SK-N-SH (cell line): ENCODE results near the gene PRX. TPM values are rescaled to one million over a fixed set of nuclear protein-coding genes. Genes with fewer than 3 reads are reported as not detected.

ENCODE experiments used
- CTCF ChIA-PET: fragments of 300-600, 350-600 bp; formaldehyde crosslinking; extraction: SDS; loops from one replicate; lab custom pipeline; 2021; lab: Yijun Ruan, JAX
- POLR2A ChIA-PET: fragments of 350-600 bp; sonication (Branson Sonifier 250); formaldehyde crosslinking; extraction: SDS; loops from one replicate; lab custom pipeline; 2020; ENCODE audit warnings: antibody characterized with exemption, inconsistent platforms; lab: Yijun Ruan, JAX
- DNase-seq: peaks from one replicate; pipeline ENCODE4 v3.0.0; 2012
- H2AFZ ChIP-seq: fragments of 200-600 bp; sonication (generic); 2 replicates; pipeline ENCODE4 v1.8.1; 2016; ENCODE audit warnings: antibody characterized with exemption, mild to moderate bottlenecking, low read depth
- H3F3A ChIP-seq: fragments of 200-600 bp; sonication (generic); replicated peaks from 2 replicates; pipeline ENCODE3; 2016; ENCODE audit warnings: antibody characterized with exemption, mild to moderate bottlenecking; ENCODE audit not compliant: insufficient read depth
- H3K27ac ChIP-seq, 2 experiments: fragments of 200-500 bp in 1 of 2; fragments of 200-600 bp in 1 of 2; sonication (Bioruptor generic) in 1 of 2; sonication (generic), shearing (Covaris generic) in 1 of 2; 2 replicates each; pipeline versions ENCODE4 v1.5.1 to v1.6.1; 2014 to 2016; ENCODE audit warnings: low read depth in 2 of 2, inconsistent platforms in 1 of 2, low read length in 1 of 2, mild to moderate bottlenecking in 1 of 2, mixed read lengths in 1 of 2
- H3K27me3 ChIP-seq: fragments of 200-600 bp; sonication (generic), shearing (Covaris generic); 2 replicates; pipeline ENCODE4 v1.6.1; 2016; ENCODE audit warnings: mixed run types; ENCODE audit not compliant: insufficient read depth
- H3K36me3 ChIP-seq, 2 experiments: fragments of 200-500 bp in 1 of 2; fragments of 200-600 bp in 1 of 2; sonication (Bioruptor generic) in 1 of 2; sonication (generic) in 1 of 2; replicated peaks in 1 of 2; 2 replicates each; pipeline versions ENCODE3 to v1.5.1; 2014 to 2016; ENCODE audit warnings: low read length in 1 of 2, mild to moderate bottlenecking in 1 of 2; ENCODE audit not compliant: insufficient read depth in 2 of 2, control insufficient read depth in 1 of 2
- H3K4me1 ChIP-seq, 2 experiments: fragments of 200-500 bp in 1 of 2; fragments of 200-600 bp in 1 of 2; sonication (Bioruptor generic) in 1 of 2; sonication (generic), shearing (Covaris generic) in 1 of 2; 2 replicates each; pipeline versions ENCODE4 v1.5.1 to v1.6.1; 2014 to 2016; ENCODE audit warnings: low read depth in 1 of 2, low read length in 1 of 2, mixed run types in 1 of 2; ENCODE audit not compliant: insufficient read depth in 2 of 2, control insufficient read depth in 1 of 2
- H3K4me2 ChIP-seq: fragments of 200-600 bp; sonication (generic), shearing (Covaris generic); 2 replicates; pipeline ENCODE4 v1.6.1; 2017; ENCODE audit warnings: mixed run types
- H3K4me3 ChIP-seq, 2 experiments: fragments of 200-500 bp in 1 of 2; fragments of 200-600 bp in 1 of 2; sonication (Bioruptor generic) in 1 of 2; sonication (generic), shearing (Covaris generic) in 1 of 2; 2 replicates each; pipeline versions ENCODE4 v1.5.1 to v1.8.1; 2014 to 2016; ENCODE audit warnings: low read depth in 2 of 2, inconsistent platforms in 1 of 2, low read length in 1 of 2, mild to moderate bottlenecking in 1 of 2, mixed read lengths in 1 of 2, moderate library complexity in 1 of 2
- H3K79me2 ChIP-seq: fragments of 200-600 bp; sonication (generic); 2 replicates; pipeline ENCODE4 v1.8.1; 2017; ENCODE audit warnings: mild to moderate bottlenecking; ENCODE audit not compliant: insufficient read depth
- H3K9ac ChIP-seq: fragments of 200-600 bp; sonication (generic); 2 replicates; pipeline ENCODE4 v1.6.1; 2017; ENCODE audit warnings: mixed run types
- H3K9me2 ChIP-seq: fragments of 200-600 bp; sonication (generic); 2 replicates; pipeline ENCODE4 v1.6.1; 2017; ENCODE audit warnings: mixed run types
- H3K9me3 ChIP-seq: fragments of 200-600 bp; sonication (generic); 2 replicates; pipeline ENCODE4 v1.6.1; 2017; ENCODE audit warnings: mixed run types, mild to moderate bottlenecking, moderate library complexity
- H4K20me1 ChIP-seq: fragments of 200-600 bp; sonication (generic); 2 replicates; pipeline ENCODE4 v1.6.1; 2017; ENCODE audit warnings: mild to moderate bottlenecking, mixed run types; ENCODE audit not compliant: insufficient read depth
- ELF1 ChIP-seq: IDR thresholded peaks from 2 replicates; pipeline ENCODE4 v1.4.0; 2012
- EP300 ChIP-seq, 2 experiments: IDR thresholded peaks; 2 replicates each; pipeline versions ENCODE4 v1.4.0 to v1.6.1; 2012; ENCODE audit warnings: borderline replicate concordance in 1 of 2, low read depth in 1 of 2, low read length in 1 of 2
- FOSL2 ChIP-seq: IDR thresholded peaks from 2 replicates; pipeline ENCODE4 v1.4.0; 2012; ENCODE audit warnings: low read depth, mild to moderate bottlenecking, moderate library complexity, borderline replicate concordance
- FOXJ3 ChIP-seq: sonication (generic); formaldehyde crosslinking; IDR thresholded peaks from 2 replicates; pipeline ENCODE4 v1.5.1; 2020; ENCODE audit warnings: mild to moderate bottlenecking, missing genetic modification reagents
- GATA2 ChIP-seq: sonication (generic); formaldehyde crosslinking; IDR thresholded peaks from 2 replicates; pipeline ENCODE4 v1.5.0; 2020; ENCODE audit warnings: mild to moderate bottlenecking, missing genetic modification reagents
- MAX ChIP-seq: IDR thresholded peaks from 2 replicates; pipeline ENCODE4 v1.4.0; 2012; ENCODE audit warnings: low read depth
- MXI1 ChIP-seq: IDR thresholded peaks from 2 replicates; pipeline ENCODE4 v1.6.1; 2012; ENCODE audit warnings: mild to moderate bottlenecking, low read depth, low read length, improper control_type of control experiment
- NRF1 ChIP-seq: IDR thresholded peaks from 2 replicates; pipeline ENCODE4 v1.6.1; 2012; ENCODE audit warnings: low read depth, mild to moderate bottlenecking, low read length
- POLR2AphosphoS5 ChIP-seq: IDR thresholded peaks from 2 replicates; pipeline ENCODE4 v1.6.1; 2012; ENCODE audit warnings: low read depth, low read length
- REST ChIP-seq: IDR thresholded peaks from 2 replicates; pipeline ENCODE4 v1.6.1; 2012; ENCODE audit warnings: mild to moderate bottlenecking, low read depth, low read length, moderate library complexity
- RFX5 ChIP-seq: IDR thresholded peaks from 2 replicates; pipeline ENCODE4 v1.6.1; 2012; ENCODE audit warnings: mild to moderate bottlenecking, improper control_type of control experiment, low read length
- TAF1 ChIP-seq: IDR thresholded peaks from 2 replicates; pipeline ENCODE4 v1.6.1; 2012; ENCODE audit warnings: low read depth, mild to moderate bottlenecking, low read length, moderate library complexity, borderline replicate concordance
- TEAD4 ChIP-seq: IDR thresholded peaks from 2 replicates; pipeline ENCODE4 v1.4.0; 2012; ENCODE audit warnings: mild to moderate bottlenecking, borderline replicate concordance; ENCODE audit not compliant: insufficient read depth
- YY1 ChIP-seq: IDR thresholded peaks from 2 replicates; pipeline ENCODE4 v1.4.0; 2012; ENCODE audit warnings: low read depth, mild to moderate bottlenecking
- WGBS: methylation state at CpG from one replicate; pipeline ENCODE4 v1.1.6; 2017; ENCODE audit warnings: low lambda C conversion rate; 5-methylcytosine and 5-hydroxymethylcytosine counted together
- polyA plus RNA-seq, 3 experiments: library from polyadenylated mRNA; depleted of rRNA; stranded (reverse); fragments of >200 nt; gene quantifications; 2 replicates each; pipeline ENCODE4 v1.2.3, GENCODE V29; 2012
- TF ChIP-seq, protein P1 (sequence below): IDR thresholded peaks from 2 replicates; pipeline ENCODE4; 2012
- TF ChIP-seq, protein P2 (sequence below): IDR thresholded peaks from 2 replicates; pipeline ENCODE4 v1.4.0; 2012; ENCODE audit warnings: low read depth, borderline replicate concordance
- TF ChIP-seq, protein P3 (sequence below): fragments of 150-350 bp; IDR thresholded peaks from 2 replicates; pipeline ENCODE4 v1.6.1; 2017; ENCODE audit warnings: antibody characterized with exemption, low read length, low read depth, borderline replicate concordance
- TF ChIP-seq, protein P4 (sequence below): fragments of 200-600 bp; sonication (generic); IDR thresholded peaks from 2 replicates; pipeline ENCODE4 v1.6.1; 2017; ENCODE audit warnings: antibody characterized with exemption, mild to moderate bottlenecking, moderate library complexity

The PRX gene
- polyA plus RNA-seq, 1 of the 3 experiments (the other 2 are of a cell fraction): 2.2 TPM

- 100% methylated on average over 5 of the region's 5 CpGs for WGBS
- Histone ChIP-seq H2AFZ (no peak overlapping the region), H3K9me2 (no peaks in the 10 kb centered on the region), H3K36me3 (no peaks in the 10 kb centered on the region), H3K4me2 (no peak overlapping the region), H3K27ac (no peak overlapping the region), H4K20me1 (no peaks in the 10 kb centered on the region), H3F3A (peaks cover 3% of the 10 kb centered on the region), H3K27me3 (no peaks in the 10 kb centered on the region), H3K9me3 (no peaks in the 10 kb centered on the region), H3K4me3 (no peak overlapping the region), H3K9ac (no peak overlapping the region), H3K4me1 (no peaks in the 10 kb centered on the region; a peak in 1 of 4 replicates), H3K79me2 (peaks cover 3% of the 10 kb centered on the region)
- CTCF ChIA-PET: no interaction called here
- no peak for TF ChIP-seq MAX
- no peak for TF ChIP-seq POLR2AphosphoS5
- no peak for TF ChIP-seq EP300 (IDR thresholded peaks at IDR 0.05; ENCODE audit: borderline replicate concordance in 1 of 2, low read depth in 1 of 2, low read length in 1 of 2)
- TF ChIP-seq REST: no peak
- no peak for TF ChIP-seq GATA2 (CRISPR knock-in tag)
- TF ChIP-seq FOXJ3 (CRISPR knock-in tag): no peak
- TF ChIP-seq TAF1: no peak
- no peak for TF ChIP-seq NRF1
- TF ChIP-seq MXI1: no peak
- TF ChIP-seq YY1: no peak
- TF ChIP-seq, protein P1, sequence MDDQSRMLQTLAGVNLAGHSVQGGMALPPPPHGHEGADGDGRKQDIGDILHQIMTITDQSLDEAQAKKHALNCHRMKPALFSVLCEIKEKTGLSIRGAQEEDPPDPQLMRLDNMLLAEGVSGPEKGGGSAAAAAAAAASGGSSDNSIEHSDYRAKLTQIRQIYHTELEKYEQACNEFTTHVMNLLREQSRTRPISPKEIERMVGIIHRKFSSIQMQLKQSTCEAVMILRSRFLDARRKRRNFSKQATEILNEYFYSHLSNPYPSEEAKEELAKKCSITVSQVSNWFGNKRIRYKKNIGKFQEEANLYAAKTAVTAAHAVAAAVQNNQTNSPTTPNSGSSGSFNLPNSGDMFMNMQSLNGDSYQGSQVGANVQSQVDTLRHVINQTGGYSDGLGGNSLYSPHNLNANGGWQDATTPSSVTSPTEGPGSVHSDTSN: no peak
- TF ChIP-seq TEAD4: no peak
- no peak for TF ChIP-seq ELF1
- no peak for TF ChIP-seq FOSL2
- TF ChIP-seq, protein P2, sequence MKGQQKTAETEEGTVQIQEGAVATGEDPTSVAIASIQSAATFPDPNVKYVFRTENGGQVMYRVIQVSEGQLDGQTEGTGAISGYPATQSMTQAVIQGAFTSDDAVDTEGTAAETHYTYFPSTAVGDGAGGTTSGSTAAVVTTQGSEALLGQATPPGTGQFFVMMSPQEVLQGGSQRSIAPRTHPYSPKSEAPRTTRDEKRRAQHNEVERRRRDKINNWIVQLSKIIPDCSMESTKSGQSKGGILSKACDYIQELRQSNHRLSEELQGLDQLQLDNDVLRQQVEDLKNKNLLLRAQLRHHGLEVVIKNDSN: no peak
- TF ChIP-seq RFX5: no peak
- TF ChIP-seq, protein P3, sequence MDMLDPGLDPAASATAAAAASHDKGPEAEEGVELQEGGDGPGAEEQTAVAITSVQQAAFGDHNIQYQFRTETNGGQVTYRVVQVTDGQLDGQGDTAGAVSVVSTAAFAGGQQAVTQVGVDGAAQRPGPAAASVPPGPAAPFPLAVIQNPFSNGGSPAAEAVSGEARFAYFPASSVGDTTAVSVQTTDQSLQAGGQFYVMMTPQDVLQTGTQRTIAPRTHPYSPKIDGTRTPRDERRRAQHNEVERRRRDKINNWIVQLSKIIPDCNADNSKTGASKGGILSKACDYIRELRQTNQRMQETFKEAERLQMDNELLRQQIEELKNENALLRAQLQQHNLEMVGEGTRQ: no peak
- TF ChIP-seq, protein P4, sequence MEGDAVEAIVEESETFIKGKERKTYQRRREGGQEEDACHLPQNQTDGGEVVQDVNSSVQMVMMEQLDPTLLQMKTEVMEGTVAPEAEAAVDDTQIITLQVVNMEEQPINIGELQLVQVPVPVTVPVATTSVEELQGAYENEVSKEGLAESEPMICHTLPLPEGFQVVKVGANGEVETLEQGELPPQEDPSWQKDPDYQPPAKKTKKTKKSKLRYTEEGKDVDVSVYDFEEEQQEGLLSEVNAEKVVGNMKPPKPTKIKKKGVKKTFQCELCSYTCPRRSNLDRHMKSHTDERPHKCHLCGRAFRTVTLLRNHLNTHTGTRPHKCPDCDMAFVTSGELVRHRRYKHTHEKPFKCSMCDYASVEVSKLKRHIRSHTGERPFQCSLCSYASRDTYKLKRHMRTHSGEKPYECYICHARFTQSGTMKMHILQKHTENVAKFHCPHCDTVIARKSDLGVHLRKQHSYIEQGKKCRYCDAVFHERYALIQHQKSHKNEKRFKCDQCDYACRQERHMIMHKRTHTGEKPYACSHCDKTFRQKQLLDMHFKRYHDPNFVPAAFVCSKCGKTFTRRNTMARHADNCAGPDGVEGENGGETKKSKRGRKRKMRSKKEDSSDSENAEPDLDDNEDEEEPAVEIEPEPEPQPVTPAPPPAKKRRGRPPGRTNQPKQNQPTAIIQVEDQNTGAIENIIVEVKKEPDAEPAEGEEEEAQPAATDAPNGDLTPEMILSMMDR: no peak
- DNase-seq: no peak
- POLR2A ChIA-PET: no interaction called here
Observed at GRCh38 chr19:40358773-40359172, 54.4 kb downstream of the PRX start.
